GM12878 (cell line): ENCODE results near the gene MRPL23. TPM values are rescaled to one million over a fixed set of nuclear protein-coding genes. Genes with fewer than 3 reads are reported as not detected.

Source experiments
- BACH1 ChIP-seq: fragments of 450-650 bp; IDR thresholded peaks from 2 replicates; pipeline ENCODE4 v1.6.1; 2017; ENCODE audit warnings: mild to moderate bottlenecking, borderline replicate concordance
- ELK1 ChIP-seq: IDR thresholded peaks from 2 replicates; pipeline ENCODE4 v1.6.1; 2012; ENCODE audit warnings: low read depth, low read length, improper control_type of control experiment
- FOXM1 ChIP-seq: IDR thresholded peaks from 2 replicates; pipeline ENCODE4 v1.6.1; 2012; ENCODE audit warnings: low read depth, mild to moderate bottlenecking, inconsistent platforms, low read length, moderate library complexity
- PAX8 ChIP-seq: fragments of 450-650 bp; IDR thresholded peaks from 2 replicates; pipeline ENCODE4 v1.6.1; 2017; ENCODE audit warnings: mild to moderate bottlenecking, moderate library complexity
- PBX3 ChIP-seq: IDR thresholded peaks from 2 replicates; pipeline ENCODE4 v1.6.1; 2011; ENCODE audit warnings: mild to moderate bottlenecking, low read depth, low read length, moderate library complexity; ENCODE audit not compliant: insufficient replicate concordance
- PML ChIP-seq: IDR thresholded peaks from 2 replicates; pipeline ENCODE4 v1.6.1; 2012; ENCODE audit warnings: low read length, inconsistent platforms
- RAD51 ChIP-seq: fragments of 450-650 bp; IDR thresholded peaks from 2 replicates; pipeline ENCODE4 v1.6.1; 2016; ENCODE audit warnings: moderate library complexity, mild to moderate bottlenecking, inconsistent platforms
- polyA plus RNA-seq, 11 experiments: library from polyadenylated mRNA; depleted of rRNA in 4 of 11; unstranded in 6 of 11; stranded (reverse) in 5 of 11; fragments of >200 nt; fragmentation: Nextera tagmentation in 4 of 11; fragmentation: Illumina TruSeq in 1 of 11; extraction: Ambion mirVana in 4 of 11; extraction: Trizol in 1 of 11; gene quantifications; 1 replicate in 1 of 11; 2 replicates in 10 of 11; pipeline versions ENCODE4 v1.2.1 to v1.2.3, GENCODE V29; 2011 to 2016; ENCODE audit warnings: inconsistent platforms in 2 of 11, missing spikeins in 2 of 11, low read depth in 1 of 11
- total RNA-seq, 4 experiments: library from RNA; depleted of rRNA in 3 of 4; stranded (reverse); fragments of >200 nt in 3 of 4; fragmentation: Illumina TruSeq in 1 of 4; extraction: Trizol in 1 of 4; gene quantifications; 2 replicates each; pipeline versions ENCODE4 v1.2.1 to v1.2.3, GENCODE V29; 2013 to 2021
- TF ChIP-seq, protein P1 (sequence below): fragments of 450-650 bp; IDR thresholded peaks from 2 replicates; pipeline ENCODE4 v1.6.1; 2014; ENCODE audit warnings: mild to moderate bottlenecking

The MRPL23 gene
- total and polyA plus RNA-seq, 10 of the 15 experiments (the other 5 are each of a cell fraction or from before 2014, with no cell fraction given), result 1.6 to 207 (median 126) TPM

DNA sequence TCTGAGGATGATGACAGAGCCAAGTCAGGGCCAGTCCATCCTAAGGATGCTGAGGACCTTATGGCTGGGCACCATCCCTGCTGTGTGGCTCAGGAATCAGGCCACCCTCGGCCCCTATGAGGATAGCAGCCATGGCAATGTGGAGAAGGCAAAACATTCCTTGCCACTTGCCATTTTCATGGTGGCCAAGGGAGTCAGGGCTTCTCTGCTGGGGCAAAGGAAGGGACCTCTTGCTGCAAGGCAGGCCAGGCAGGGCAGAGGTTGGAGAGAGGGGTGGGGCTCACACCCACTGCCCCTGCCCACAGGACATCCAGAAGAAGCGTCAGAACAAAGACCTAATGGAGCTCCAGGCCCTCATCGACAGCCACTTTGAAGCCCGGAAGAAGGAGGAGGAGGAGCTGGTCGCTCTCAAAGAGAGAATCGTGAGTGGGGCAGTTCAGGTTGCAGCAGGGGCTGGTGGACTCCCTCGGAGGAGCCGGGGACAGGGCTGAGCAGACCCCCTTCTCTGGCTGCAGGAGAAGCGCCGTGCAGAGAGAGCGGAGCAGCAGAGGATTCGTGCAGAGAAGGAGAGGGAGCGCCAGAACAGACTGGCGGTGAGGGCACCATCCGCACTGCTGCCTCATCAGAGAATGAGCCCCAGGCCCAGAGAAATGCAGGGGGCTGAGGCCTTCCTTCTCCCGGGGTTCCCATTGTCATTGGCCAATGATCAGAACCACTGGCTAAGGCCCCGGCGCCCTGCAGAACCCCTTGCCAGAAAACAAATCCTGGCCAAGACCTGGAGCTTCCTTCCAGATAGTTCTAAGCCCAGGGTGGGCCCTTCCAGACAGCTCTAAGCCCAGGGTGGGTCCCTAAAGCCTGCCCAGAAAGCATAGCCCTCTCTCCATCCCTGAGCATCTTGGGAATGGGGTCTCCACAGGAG lies 13.5 kb upstream of the MRPL23 start (continued):
- TF ChIP-seq PML, result no peak
- no peak for TF ChIP-seq RAD51
- TF ChIP-seq PBX3, result no peak
- no peak for TF ChIP-seq PAX8
- TF ChIP-seq BACH1, result no peak
- TF ChIP-seq FOXM1, result no peak
- no peak for TF ChIP-seq ELK1
- TF ChIP-seq, protein P1, sequence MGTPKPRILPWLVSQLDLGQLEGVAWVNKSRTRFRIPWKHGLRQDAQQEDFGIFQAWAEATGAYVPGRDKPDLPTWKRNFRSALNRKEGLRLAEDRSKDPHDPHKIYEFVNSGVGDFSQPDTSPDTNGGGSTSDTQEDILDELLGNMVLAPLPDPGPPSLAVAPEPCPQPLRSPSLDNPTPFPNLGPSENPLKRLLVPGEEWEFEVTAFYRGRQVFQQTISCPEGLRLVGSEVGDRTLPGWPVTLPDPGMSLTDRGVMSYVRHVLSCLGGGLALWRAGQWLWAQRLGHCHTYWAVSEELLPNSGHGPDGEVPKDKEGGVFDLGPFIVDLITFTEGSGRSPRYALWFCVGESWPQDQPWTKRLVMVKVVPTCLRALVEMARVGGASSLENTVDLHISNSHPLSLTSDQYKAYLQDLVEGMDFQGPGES, result no peak
